HEK293T (cell line): Measurements from ENCODE around the gene GRIK4.

Source experiments
- CTCF ChIA-PET: fragments of 350-600 bp; formaldehyde crosslinking; extraction: SDS; loops from one replicate; lab custom pipeline; 2021; ENCODE audit warnings: antibody characterized with exemption, inconsistent platforms; lab: Yijun Ruan, JAX
- POLR2A ChIA-PET: fragments of 350-600 bp; formaldehyde crosslinking; extraction: SDS; loops from one replicate; lab custom pipeline; 2020; ENCODE audit warnings: antibody characterized with exemption, inconsistent platforms; lab: Yijun Ruan, JAX
- DNase-seq: peaks from one replicate; pipeline ENCODE4 v3.0.0; 2012; ENCODE audit warnings: mixed read lengths; ENCODE audit errors: extremely low spot score
- ARNT ChIP-seq: fragments of 450-650 bp; IDR thresholded peaks from 2 replicates; pipeline ENCODE4 v1.6.1; 2017; ENCODE audit warnings: mild to moderate bottlenecking
- BHLHE40 ChIP-seq: fragments of 450-650 bp; IDR thresholded peaks from 2 replicates; pipeline ENCODE4 v1.6.1; 2016; ENCODE audit warnings: mild to moderate bottlenecking, moderate library complexity, borderline replicate concordance
- CTBP1 ChIP-seq: fragments of 450-650 bp; IDR thresholded peaks from 2 replicates; pipeline ENCODE4 v1.6.1; 2016; ENCODE audit warnings: borderline replicate concordance
- ELF4 ChIP-seq: fragments of 450-650 bp; IDR thresholded peaks from 2 replicates; pipeline ENCODE4 v1.6.1; 2017; ENCODE audit warnings: antibody characterized with exemption
- FOXA1 ChIP-seq: fragments of 450-650 bp; IDR thresholded peaks from 2 replicates; pipeline ENCODE4 v1.6.1; 2016; ENCODE audit warnings: mild to moderate bottlenecking
- FOXK2 ChIP-seq: fragments of 450-650 bp; IDR thresholded peaks from 2 replicates; pipeline ENCODE4 v1.6.1; 2016; ENCODE audit warnings: mild to moderate bottlenecking
- FOXM1 ChIP-seq: fragments of 450-650 bp; IDR thresholded peaks from 2 replicates; pipeline ENCODE4 v1.6.1; 2017; ENCODE audit warnings: mild to moderate bottlenecking, borderline replicate concordance
- HDGF ChIP-seq: fragments of 450-650 bp; IDR thresholded peaks from 2 replicates; pipeline ENCODE4 v1.6.1; 2017; ENCODE audit warnings: antibody characterized with exemption, borderline replicate concordance
- L3MBTL2 ChIP-seq: fragments of 450-650 bp; conservative IDR thresholded peaks from 2 replicates; pipeline ENCODE4 v1.6.1; 2016; ENCODE audit warnings: mild to moderate bottlenecking
- LEF1 ChIP-seq: fragments of 450-650 bp; IDR thresholded peaks from 2 replicates; pipeline ENCODE4 v1.6.1; 2017; ENCODE audit warnings: mild to moderate bottlenecking, borderline replicate concordance
- NFRKB ChIP-seq: fragments of 450-650 bp; IDR thresholded peaks from 2 replicates; pipeline ENCODE4 v1.6.1; 2016; ENCODE audit warnings: mild to moderate bottlenecking, moderate library complexity
- PKNOX1 ChIP-seq: fragments of 450-650 bp; IDR thresholded peaks from 2 replicates; pipeline ENCODE4 v1.6.1; 2016
- SP1 ChIP-seq: fragments of 450-650 bp; IDR thresholded peaks from 2 replicates; pipeline ENCODE4 v1.6.1; 2017
- SUZ12 ChIP-seq: fragments of 450-650 bp; IDR thresholded peaks from 2 replicates; pipeline ENCODE4 v1.6.1; 2016; ENCODE audit warnings: mild to moderate bottlenecking
- TARDBP ChIP-seq: fragments of 450-650 bp; IDR thresholded peaks from 2 replicates; pipeline ENCODE4 v1.6.1; 2016
- ZNF384 ChIP-seq: fragments of 450-650 bp; IDR thresholded peaks from 2 replicates; pipeline ENCODE4 v1.6.1; 2016

Gene GRIK4

GRCh38 chr11:120547316-120547715 is 35.8 kb downstream of the GRIK4 start:
- CTCF ChIA-PET = no interaction called here
- no peak for TF ChIP-seq CTBP1
- no peak for TF ChIP-seq SP1
- no peak for TF ChIP-seq SUZ12
- TF ChIP-seq ELF4 = no peak
- TF ChIP-seq TARDBP = no peak
- TF ChIP-seq FOXM1 = no peak
- no peak for TF ChIP-seq ZNF384
- TF ChIP-seq ARNT = no peak
- TF ChIP-seq L3MBTL2 = no peak
- TF ChIP-seq FOXK2 = no peak
- TF ChIP-seq FOXA1 = no peak
- no peak for TF ChIP-seq BHLHE40
- DNase-seq = no peak
- POLR2A ChIA-PET = interaction anchor here (1.1 kb wide), 1 partner anchor 11 kb away, joined by 4 read pairs; no protein-coding TSS in a partner anchor

- POLR2A ChIA-PET = no interaction called here
- TF ChIP-seq CTBP1 = no peak
- no peak for TF ChIP-seq SUZ12
- TF ChIP-seq SP1 = no peak
- TF ChIP-seq LEF1 = no peak
- CTCF ChIA-PET = interaction anchor here (0.6 kb wide), 1 partner anchor 1406 kb away, joined by 4 read pairs; no protein-coding TSS in a partner anchor
- DNase-seq = no peak
Measured at GRCh38 chr11:120547811-120548681, 36.5 kb downstream of the GRIK4 start.

GRCh38 chr11:120548682-120549209 is 37.2 kb downstream of the GRIK4 start:
- TF ChIP-seq PKNOX1 (no peak), LEF1 (no peak), BHLHE40 (no peak), FOXA1 (no peak)
- ChIA-PET CTCF (no interaction called here), POLR2A (no interaction called here)
- no peak for DNase-seq

- no peak for DNase-seq
- CTCF ChIA-PET = no interaction called here
- POLR2A ChIA-PET = no interaction called here
- no peak for TF ChIP-seq PKNOX1
- TF ChIP-seq ELF4 = no peak
- TF ChIP-seq NFRKB = no peak
- no peak for TF ChIP-seq SP1
- no peak for TF ChIP-seq ZNF384
- TF ChIP-seq BHLHE40 = no peak
- no peak for TF ChIP-seq FOXK2
- no peak for TF ChIP-seq SUZ12
- TF ChIP-seq FOXA1 = no peak
- no peak for TF ChIP-seq CTBP1
Measured at GRCh38 chr11:120549346-120549745, 37.8 kb downstream of the GRIK4 start.

- no peak for DNase-seq
- TF ChIP-seq ELF4 (no peak), L3MBTL2 (no peak), ARNT (no peak), BHLHE40 (no peak), FOXA1 (no peak), SUZ12 (no peak), PKNOX1 (no peak), LEF1 (no peak), SP1 (no peak), FOXK2 (no peak)
- ChIA-PET CTCF (no interaction called here), POLR2A (no interaction called here)
Measured at GRCh38 chr11:120550007-120550406, 38.5 kb downstream of the GRIK4 start.

GRCh38 chr11:120551191-120551590 is 39.6 kb downstream of the GRIK4 start:
- TF ChIP-seq HDGF = no peak
- no peak for TF ChIP-seq TARDBP
- TF ChIP-seq ARNT = no peak
- TF ChIP-seq BHLHE40 = no peak
- no peak for TF ChIP-seq PKNOX1
- TF ChIP-seq L3MBTL2 = no peak
- no peak for TF ChIP-seq CTBP1
- no peak for TF ChIP-seq SUZ12
- no peak for TF ChIP-seq NFRKB
- no peak for TF ChIP-seq SP1
- no peak for TF ChIP-seq FOXK2
- TF ChIP-seq ELF4 = no peak
- no peak for TF ChIP-seq FOXA1
- no peak for TF ChIP-seq FOXM1
- TF ChIP-seq ZNF384 = no peak
- DNase-seq = no peak
- CTCF ChIA-PET = no interaction called here
- POLR2A ChIA-PET = no interaction called here
